A673 (cell line): ENCODE results near the gene MGAT2. TPM values are rescaled to one million over a fixed set of nuclear protein-coding genes. Genes with fewer than 3 reads are reported as not detected.

Experiments
- BruUV-seq: library from RNA; stranded (reverse); fragments of 400-500 nt; replicated peaks from 2 replicates; lab custom pipeline; 2021; lab: Mats Ljungman, UMichigan
- CTCF ChIA-PET: fragments of 300-600 bp; sonication (Branson Sonifier 250); formaldehyde crosslinking; loops from one replicate; lab custom pipeline; 2022; ENCODE audit warnings: antibody characterized with exemption; lab: Charles Lee
- POLR2A ChIA-PET: fragments of 300-600 bp; sonication (Branson Sonifier 250); formaldehyde crosslinking; loops from one replicate; lab custom pipeline; 2022; ENCODE audit warnings: antibody characterized with exemption; ENCODE audit not compliant: low non-redundant PET; lab: Charles Lee
- DNase-seq: peaks from one replicate; pipeline ENCODE4 v3.0.0-alpha.2; 2015; ENCODE audit warnings: low spot score
- H3K27ac ChIP-seq: fragments of 200-600 bp; sonication (generic); 2 replicates; pipeline ENCODE4 v1.5.1; 2016; ENCODE audit warnings: mixed run types, low read depth, mild to moderate bottlenecking, mixed read lengths, antibody characterized with exemption, low read length; ENCODE audit not compliant: poor library complexity, severe bottlenecking
- H3K27me3 ChIP-seq: fragments of 200-600 bp; sonication (generic); replicated peaks from 2 replicates; pipeline ENCODE4 v1.6.1; 2017; ENCODE audit warnings: mixed run types, low read depth, mild to moderate bottlenecking, mixed read lengths, antibody characterized with exemption, low read length; ENCODE audit not compliant: insufficient read depth, poor library complexity
- H3K36me3 ChIP-seq: fragments of 200-600 bp; sonication (generic); 2 replicates; pipeline ENCODE4 v1.6.1; 2016; ENCODE audit warnings: mixed run types, mild to moderate bottlenecking, mixed read lengths, antibody characterized with exemption, low read length; ENCODE audit not compliant: insufficient read depth, poor library complexity, severe bottlenecking
- H3K4me1 ChIP-seq: fragments of 200-600 bp; sonication (generic); 2 replicates; pipeline ENCODE4 v1.6.1; 2017; ENCODE audit warnings: mixed run types, mild to moderate bottlenecking, mixed read lengths, antibody characterized with exemption, low read length; ENCODE audit not compliant: insufficient read depth, poor library complexity, severe bottlenecking
- H3K4me3 ChIP-seq: fragments of 200-600 bp; sonication (generic); 2 replicates; pipeline ENCODE4 v1.5.1; 2016; ENCODE audit warnings: low read depth, mixed run types, mild to moderate bottlenecking, mixed read lengths, low read length; ENCODE audit not compliant: poor library complexity, severe bottlenecking
- H3K9me3 ChIP-seq: fragments of 200-600 bp; sonication (generic); 2 replicates; pipeline ENCODE4 v1.6.1; 2016; ENCODE audit warnings: mixed run types, low read depth, mild to moderate bottlenecking, mixed read lengths, antibody characterized with exemption, low read length; ENCODE audit not compliant: poor library complexity, severe bottlenecking
- CTCF ChIP-seq: fragments of 300-800, 200-600 bp; sonication (generic); conservative IDR thresholded peaks from 2 replicates; pipeline ENCODE4 v1.5.1; 2017; ENCODE audit warnings: low read depth, mild to moderate bottlenecking, antibody characterized with exemption, low read length, moderate library complexity, mixed read lengths
- EZH2 ChIP-seq: fragments of 200-600 bp; sonication (generic); IDR thresholded peaks from 2 replicates; pipeline ENCODE4 v1.6.1; 2017; ENCODE audit warnings: borderline replicate concordance, low read depth, mild to moderate bottlenecking, mixed read lengths, antibody characterized with exemption, low read length; ENCODE audit not compliant: poor library complexity, severe bottlenecking
- intact Hi-C: fragments of 100-400 bp; cut with micrococcal nuclease; formaldehyde crosslinking; loops from one replicate; pipeline ENCODE4 v1.10.0; 2022; ENCODE audit not compliant: unreplicated experiment
- total RNA-seq: library from RNA; stranded (reverse); gene quantifications from 2 replicates; pipeline ENCODE4 v1.2.3, GENCODE V29; 2021

MGAT2 gene
- total RNA-seq, 1 experiment from 2014 or later: 37.3 TPM

DNA sequence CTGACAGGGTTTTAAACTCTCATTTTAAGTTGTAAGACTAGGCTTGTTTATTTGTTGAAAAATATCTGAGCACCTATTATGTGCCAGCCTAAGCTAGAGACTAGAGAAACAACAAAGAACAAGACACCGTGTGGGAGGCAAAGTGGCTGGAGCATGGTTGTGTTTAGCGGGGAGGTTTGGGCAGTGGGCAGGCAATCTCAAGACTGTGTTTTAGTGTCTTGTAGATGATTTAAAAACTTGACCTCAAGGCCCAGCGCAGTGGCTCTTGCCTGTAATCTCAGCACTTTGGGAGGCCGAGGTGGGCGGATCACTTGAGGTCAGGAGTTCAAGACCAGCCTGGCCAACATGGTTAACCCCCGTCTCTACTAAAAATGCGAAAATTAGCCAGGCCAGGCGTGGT is 7.9 kb upstream of the MGAT2 start:
- intact Hi-C loops: no loop called here
- Histone ChIP-seq H3K4me1 (no peaks in the 10 kb centered on the region), H3K36me3 (peaks cover 34% of the 10 kb centered on the region), H3K27me3 (no peaks in the 10 kb centered on the region), H3K4me3 (no peak overlapping the region), H3K27ac (no peak overlapping the region), H3K9me3 (no peaks in the 10 kb centered on the region)
- POLR2A ChIA-PET: no interaction called here
- no TSS peak for BruUV-seq
- CTCF ChIA-PET: no interaction called here
- TF ChIP-seq EZH2 (no peak), CTCF (no peak)
- DNase-seq: no peak

- Histone ChIP-seq H3K9me3 (no peaks in the 10 kb centered on the region), H3K27ac (no peak overlapping the region), H3K4me3 (no peak overlapping the region), H3K27me3 (no peaks in the 10 kb centered on the region), H3K36me3 (peaks cover 40% of the 10 kb centered on the region), H3K4me1 (no peaks in the 10 kb centered on the region)
- no TSS peak for BruUV-seq
- DNase-seq: no peak
- intact Hi-C loops: no loop called here
- CTCF ChIA-PET: no interaction called here
- POLR2A ChIA-PET: no interaction called here
- no peak for TF ChIP-seq CTCF
Measured at GRCh38 chr14:49614196-49614595, 6.4 kb upstream of the MGAT2 start.

DNA sequence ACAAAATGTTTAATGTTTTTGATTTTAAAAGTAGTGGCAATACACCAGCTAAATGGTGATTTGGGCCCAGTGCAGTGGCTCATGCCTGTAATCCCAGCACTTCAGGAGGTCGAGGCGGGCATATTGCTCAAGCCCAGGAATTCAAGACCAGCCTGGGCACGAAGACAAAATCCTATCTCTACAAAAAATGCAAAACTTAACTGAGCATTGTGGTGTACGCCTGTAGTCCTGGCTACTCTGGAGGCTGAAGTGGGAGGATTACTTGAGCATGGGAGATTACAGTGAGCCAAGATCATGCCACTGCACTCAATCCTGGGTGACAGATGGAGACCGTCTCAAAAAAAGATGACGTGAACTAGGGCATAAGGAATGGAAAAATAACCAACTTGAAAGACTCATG is 4.8 kb upstream of the MGAT2 start:
- intact Hi-C loops: no loop called here
- H3K27ac ChIP-seq: no peak overlapping the region
- no peaks in the 10 kb centered on the region for H3K9me3 ChIP-seq
- no TSS peak for BruUV-seq
- POLR2A ChIA-PET: no interaction called here
- H3K4me3 ChIP-seq: no peak overlapping the region
- DNase-seq: no peak
- CTCF ChIA-PET: no interaction called here
- H3K27me3 ChIP-seq: no peaks in the 10 kb centered on the region
- TF ChIP-seq EZH2: no peak
- no peak for TF ChIP-seq CTCF
- peaks cover 40% of the 10 kb centered on the region for H3K36me3 ChIP-seq
- H3K4me1 ChIP-seq: no peaks in the 10 kb centered on the region
